ENCODE results near the gene CLDND2.
A peak's percentile ranks its signal among the peaks of the same experiment; 100 is the strongest.

CLDND2 gene

GRCh38 chr19:51327066-51328001 is 41.5 kb downstream of the CLDND2 start:
- Histone ChIP-seq H3K27ac (ENCODE audit: low read depth, low read length) (no peak overlapping the region), H3K4ac (ENCODE audit: low read depth, low read length) (no peak overlapping the region), H3K79me1 (ENCODE audit: low read length) (no peaks in the 10 kb centered on the region), H2BK15ac (replicated peaks; ENCODE audit: low read depth) (no peak overlapping the region), H3K23ac (ENCODE audit: low read length) (no peak overlapping the region), H3K18ac (ENCODE audit: low read length) (peak overlapping the region; percentile 24), H2BK5ac (ENCODE audit: low read length) (no peak overlapping the region), H4K5ac (ENCODE audit: low read length) (no peak overlapping the region), H3K4me3 (ENCODE audit: low read length) (no peak overlapping the region), H3K4me1 (ENCODE audit: control insufficient read depth, low read depth, low read length) (no peaks in the 10 kb centered on the region), H3K79me2 (ENCODE audit: control insufficient read depth, insufficient read depth, low read length) (no peaks in the 10 kb centered on the region), H3K4me2 (ENCODE audit: low read length) (peak overlapping the region; percentile 71), H2AK5ac (ENCODE audit: low read length) (no peak overlapping the region), H3K36me3 (ENCODE audit: control insufficient read depth, insufficient read depth, low read length) (no peaks in the 10 kb centered on the region), H3K27me3 (ENCODE audit: insufficient read depth, low read length, poor library complexity) (no peaks in the 10 kb centered on the region), H2BK120ac (ENCODE audit: low read depth, low read length) (no peak overlapping the region), H3K56ac (ENCODE audit: low read length) (peak overlapping the region; percentile 91), H3K9ac (ENCODE audit: low read length) (peak overlapping the region; percentile 79), H4K8ac (ENCODE audit: low read depth, low read length) (no peak overlapping the region)
- no CpG with 5 or more reads among the region's 75 CpGs for WGBS (ENCODE audit: extremely low coverage, insufficient coverage, low lambda C conversion rate)
- DNase-seq: peak; percentile 82

- Histone ChIP-seq H3K4me1 (ENCODE audit: control insufficient read depth, low read depth, low read length) (no peaks in the 10 kb centered on the region), H3K4me3 (ENCODE audit: low read length) (no peak overlapping the region), H3K27me3 (ENCODE audit: insufficient read depth, low read length, poor library complexity) (no peaks in the 10 kb centered on the region), H3K36me3 (ENCODE audit: control insufficient read depth, insufficient read depth, low read length) (no peaks in the 10 kb centered on the region), H4K5ac (ENCODE audit: low read length) (no peak overlapping the region), H2BK5ac (ENCODE audit: low read length) (no peak overlapping the region), H2BK15ac (replicated peaks; ENCODE audit: low read depth) (no peak overlapping the region), H3K27ac (ENCODE audit: low read depth, low read length) (no peak overlapping the region), H3K4ac (ENCODE audit: low read depth, low read length) (no peak overlapping the region), H3K18ac (ENCODE audit: low read length) (no peak overlapping the region), H3K79me1 (ENCODE audit: low read length) (no peaks in the 10 kb centered on the region), H3K4me2 (ENCODE audit: low read length) (no peak overlapping the region), H3K9ac (ENCODE audit: low read length) (no peak overlapping the region), H3K56ac (ENCODE audit: low read length) (no peak overlapping the region), H3K23ac (ENCODE audit: low read length) (no peak overlapping the region), H2AK5ac (ENCODE audit: low read length) (no peak overlapping the region), H4K8ac (ENCODE audit: low read depth, low read length) (no peak overlapping the region), H3K79me2 (ENCODE audit: control insufficient read depth, insufficient read depth, low read length) (no peaks in the 10 kb centered on the region), H2BK120ac (ENCODE audit: low read depth, low read length) (no peak overlapping the region)
- DNase-seq: no peak
- no CpG with 5 or more reads among the region's 36 CpGs for WGBS (ENCODE audit: extremely low coverage, insufficient coverage, low lambda C conversion rate)
Measured at GRCh38 chr19:51326216-51327065, 42.4 kb downstream of the CLDND2 start.

- H3K18ac ChIP-seq (ENCODE audit: low read length): no peak overlapping the region
- no peak overlapping the region for H3K4me3 ChIP-seq (ENCODE audit: low read length)
- no peak overlapping the region for H3K56ac ChIP-seq (ENCODE audit: low read length)
- no peak overlapping the region for H4K8ac ChIP-seq (ENCODE audit: low read depth, low read length)
- H2BK15ac ChIP-seq (replicated peaks; ENCODE audit: low read depth): no peak overlapping the region
- H3K4me2 ChIP-seq (ENCODE audit: low read length): no peak overlapping the region
- no peak overlapping the region for H3K23ac ChIP-seq (ENCODE audit: low read length)
- no peaks in the 10 kb centered on the region for H3K36me3 ChIP-seq (ENCODE audit: control insufficient read depth, insufficient read depth, low read length)
- H3K9ac ChIP-seq (ENCODE audit: low read length): no peak overlapping the region
- H2BK120ac ChIP-seq (ENCODE audit: low read depth, low read length): no peak overlapping the region
- H4K5ac ChIP-seq (ENCODE audit: low read length): no peak overlapping the region
- no peaks in the 10 kb centered on the region for H3K79me1 ChIP-seq (ENCODE audit: low read length)
- WGBS (ENCODE audit: extremely low coverage, insufficient coverage, low lambda C conversion rate): no CpG with 5 or more reads among the region's 26 CpGs
- DNase-seq: no peak
- H3K4me1 ChIP-seq (ENCODE audit: control insufficient read depth, low read depth, low read length): no peaks in the 10 kb centered on the region
- H2BK5ac ChIP-seq (ENCODE audit: low read length): no peak overlapping the region
- no peaks in the 10 kb centered on the region for H3K27me3 ChIP-seq (ENCODE audit: insufficient read depth, low read length, poor library complexity)
- no peak overlapping the region for H2AK5ac ChIP-seq (ENCODE audit: low read length)
- H3K4ac ChIP-seq (ENCODE audit: low read depth, low read length): no peak overlapping the region
- no peaks in the 10 kb centered on the region for H3K79me2 ChIP-seq (ENCODE audit: control insufficient read depth, insufficient read depth, low read length)
- no peak overlapping the region for H3K27ac ChIP-seq (ENCODE audit: low read depth, low read length)
Measured at GRCh38 chr19:51325161-51325976, 43.4 kb downstream of the CLDND2 start.

GRCh38 chr19:51324167-51324481 is 44.7 kb downstream of the CLDND2 start:
- Histone ChIP-seq H3K27ac (ENCODE audit: low read depth, low read length) (no peak overlapping the region), H3K4me3 (ENCODE audit: low read length) (no peak overlapping the region), H3K23ac (ENCODE audit: low read length) (no peak overlapping the region), H2BK5ac (ENCODE audit: low read length) (no peak overlapping the region), H2BK15ac (replicated peaks; ENCODE audit: low read depth) (no peak overlapping the region), H4K5ac (ENCODE audit: low read length) (no peak overlapping the region), H3K4me1 (ENCODE audit: control insufficient read depth, low read depth, low read length) (no peaks in the 10 kb centered on the region), H3K9ac (ENCODE audit: low read length) (no peak overlapping the region), H4K8ac (ENCODE audit: low read depth, low read length) (no peak overlapping the region), H3K18ac (ENCODE audit: low read length) (no peak overlapping the region), H3K27me3 (ENCODE audit: insufficient read depth, low read length, poor library complexity) (no peaks in the 10 kb centered on the region), H3K36me3 (ENCODE audit: control insufficient read depth, insufficient read depth, low read length) (no peaks in the 10 kb centered on the region), H3K4ac (ENCODE audit: low read depth, low read length) (no peak overlapping the region), H3K79me1 (ENCODE audit: low read length) (no peaks in the 10 kb centered on the region), H3K56ac (ENCODE audit: low read length) (no peak overlapping the region), H3K4me2 (ENCODE audit: low read length) (no peak overlapping the region), H2AK5ac (ENCODE audit: low read length) (no peak overlapping the region), H3K79me2 (ENCODE audit: control insufficient read depth, insufficient read depth, low read length) (no peaks in the 10 kb centered on the region), H2BK120ac (ENCODE audit: low read depth, low read length) (no peak overlapping the region)
- no peak for DNase-seq
- no CpG with 5 or more reads among the region's 6 CpGs for whole genome bisulfite sequencing (ENCODE audit: extremely low coverage, insufficient coverage, low lambda C conversion rate)

- Histone ChIP-seq H3K79me2 (ENCODE audit: control insufficient read depth, insufficient read depth, low read length) (no peaks in the 10 kb centered on the region), H3K27me3 (ENCODE audit: insufficient read depth, low read length, poor library complexity) (no peaks in the 10 kb centered on the region), H3K79me1 (ENCODE audit: low read length) (no peaks in the 10 kb centered on the region), H4K5ac (ENCODE audit: low read length) (no peak overlapping the region), H2BK5ac (ENCODE audit: low read length) (no peak overlapping the region), H3K4me2 (ENCODE audit: low read length) (no peak overlapping the region), H3K18ac (ENCODE audit: low read length) (no peak overlapping the region), H3K23ac (ENCODE audit: low read length) (no peak overlapping the region), H2AK5ac (ENCODE audit: low read length) (no peak overlapping the region), H3K36me3 (ENCODE audit: control insufficient read depth, insufficient read depth, low read length) (no peaks in the 10 kb centered on the region), H3K9ac (ENCODE audit: low read length) (no peak overlapping the region), H3K4me3 (ENCODE audit: low read length) (no peak overlapping the region), H3K4me1 (ENCODE audit: control insufficient read depth, low read depth, low read length) (no peaks in the 10 kb centered on the region), H3K4ac (ENCODE audit: low read depth, low read length) (no peak overlapping the region), H3K56ac (ENCODE audit: low read length) (no peak overlapping the region), H2BK15ac (replicated peaks; ENCODE audit: low read depth) (no peak overlapping the region), H2BK120ac (ENCODE audit: low read depth, low read length) (no peak overlapping the region), H4K8ac (ENCODE audit: low read depth, low read length) (no peak overlapping the region), H3K27ac (ENCODE audit: low read depth, low read length) (no peak overlapping the region)
- no CpG with 5 or more reads among the region's 29 CpGs for WGBS (ENCODE audit: extremely low coverage, insufficient coverage, low lambda C conversion rate)
- DNase-seq: no peak
Measured at GRCh38 chr19:51323481-51324166, 45.2 kb downstream of the CLDND2 start.

All from mesendoderm (in vitro differentiated cells).